ENCODE data around the gene CA5A. TPM values are rescaled to one million over a fixed set of nuclear protein-coding genes. Genes with fewer than 3 reads are reported as not detected.

CA5A gene
- total and polyA plus RNA-seq, 9 of the 15 experiments (the other 6 are each of a cell fraction or from before 2014, with no cell fraction given) = not detected

GRCh38 chr16:87849419-87850008, 86.8 kb downstream of the CA5A start:
- ATAC-seq = no peak
- peaks cover 36% of the 10 kb centered on the region for H4K20me1 ChIP-seq (replicated peaks; ENCODE audit: control insufficient read depth, insufficient read depth, low read length)
- no TSS peak for BruUV-seq (replicated peaks)
- FAIRE-seq = no peak
- H3K4me3 ChIP-seq = no peak overlapping the region
- in situ Hi-C loops (cut with MboI) = no loop called here
- H3K9me1 ChIP-seq (ENCODE audit: control insufficient read depth, insufficient read depth, low read length) = peaks cover 5% of the 10 kb centered on the region
- H3K9me3 ChIP-seq (replicated peaks; ENCODE audit: control insufficient read depth, insufficient read depth, low read depth, low read length) = no peaks in the 10 kb centered on the region
- WGBS (ENCODE audit: insufficient coverage, low coverage, missing lambda C conversion rate) = 90% methylated on average over 14 of the region's 16 CpGs
- DNase-seq (ENCODE audit: extremely low read depth in 1 of 4, low spot score in 3 of 4) = no peak
- H2AFZ ChIP-seq (ENCODE audit: low read depth, low read length) = no peak overlapping the region
- intact Hi-C loops (cut with micrococcal nuclease) = loop anchor here (2.0 kb wide), 1 partner anchor 21 kb away; no protein-coding TSS in a partner anchor
- H3K4me1 ChIP-seq (replicated peaks in 1 of 2; ENCODE audit: control insufficient read depth in 2 of 2, insufficient read depth in 2 of 2, low read length in 2 of 2) = peaks cover 19 to 82% of the 10 kb centered on the region in 2 experiments
- H3K36me3 ChIP-seq (ENCODE audit: control insufficient read depth, insufficient read depth, low read length) = peaks cover 87% of the 10 kb centered on the region
- H3K27me3 ChIP-seq (ENCODE audit: control insufficient read depth in 2 of 2, insufficient read depth in 2 of 2, low read length in 2 of 2) = no peaks in the 10 kb centered on the region
- ChIA-PET POLR2A (interaction anchor here (0.6 to 1.9 kb wide), 8 partner anchors 10 to 244 kb away, joined by 3 to 7 read pairs (median 4); no protein-coding TSS in a partner anchor), CTCF (ENCODE audit: low intra/inter-chr PET ratio) (interaction anchor here (1.4 to 3.4 kb wide), 3 partner anchors 22 to 60 kb away, joined by 5 to 31 read pairs (median 18); no protein-coding TSS in a partner anchor)
- H3K79me2 ChIP-seq (ENCODE audit: control insufficient read depth, insufficient read depth, low read length) = peaks cover 96% of the 10 kb centered on the region
- H3K9ac ChIP-seq (ENCODE audit: insufficient read depth in 1 of 2, low read depth in 2 of 2, low read length in 2 of 2) = no peak overlapping the region; a peak in 1 of 4 replicates
- H3K27ac ChIP-seq (ENCODE audit: extremely low read depth, low read depth, low read length) = no peak overlapping the region
- TF ChIP-seq CBX5 (IDR thresholded peaks at IDR 0.05; ENCODE audit: borderline replicate concordance, low read depth) = no peak
- TF ChIP-seq ZNF57 (CRISPR knock-in tag; IDR thresholded peaks at IDR 0.05) = no peak
- no peak overlapping the region for H3K4me2 ChIP-seq (ENCODE audit: insufficient read depth, low read length)

GRCh38 chr16:87848676-87849345, 87.5 kb downstream of the CA5A start:
- Histone ChIP-seq H3K9ac (ENCODE audit: insufficient read depth in 1 of 2, low read depth in 2 of 2, low read length in 2 of 2) (peak overlapping the region in 1 of 2 experiments; percentile 42; a peak in 1 of 4 replicates), H3K79me2 (ENCODE audit: control insufficient read depth, insufficient read depth, low read length) (peaks cover 97% of the 10 kb centered on the region)
- no peak for FAIRE-seq

More at GRCh38 chr16:87848676-87849345, 87.5 kb downstream of the CA5A start:
- Histone ChIP-seq H3K4me3 (no peak overlapping the region), H4K20me1 (replicated peaks; ENCODE audit: control insufficient read depth, insufficient read depth, low read length) (peaks cover 43% of the 10 kb centered on the region), H3K9me3 (replicated peaks; ENCODE audit: control insufficient read depth, insufficient read depth, low read depth, low read length) (no peaks in the 10 kb centered on the region), H2AFZ (ENCODE audit: low read depth, low read length) (no peak overlapping the region), H3K4me1 (replicated peaks in 1 of 2; ENCODE audit: control insufficient read depth in 2 of 2, insufficient read depth in 2 of 2, low read length in 2 of 2) (peaks cover 16 to 85% of the 10 kb centered on the region in 2 experiments), H3K27ac (ENCODE audit: extremely low read depth, low read depth, low read length) (no peak overlapping the region), H3K27me3 (ENCODE audit: control insufficient read depth in 2 of 2, insufficient read depth in 2 of 2, low read length in 2 of 2) (no peaks in the 10 kb centered on the region), H3K36me3 (ENCODE audit: control insufficient read depth, insufficient read depth, low read length) (peaks cover 94% of the 10 kb centered on the region), H3K9me1 (ENCODE audit: control insufficient read depth, insufficient read depth, low read length) (peaks cover 8% of the 10 kb centered on the region), H3K4me2 (ENCODE audit: insufficient read depth, low read length) (no peak overlapping the region)
- POLR2A ChIA-PET = interaction anchor here (0.6 to 2.2 kb wide), 6 partner anchors 10 to 69 kb away, joined by 3 to 12 read pairs (median 4); no protein-coding TSS in a partner anchor
- TF ChIP-seq HIVEP1 (CRISPR knock-in tag; IDR thresholded peaks at IDR 0.05) = no peak
- peak; percentile 21; the same call in 1 of the 2 replicates for TF ChIP-seq RBFOX2 (IDR thresholded peaks at IDR 0.05; ENCODE audit: low read depth, low read length)
- no peak for TF ChIP-seq CBX8 (IDR thresholded peaks at IDR 0.05; ENCODE audit: borderline replicate concordance, extremely low read depth, low read depth, low read length, poor library complexity, severe bottlenecking)
- no peak for TF ChIP-seq KDM1A (IDR thresholded peaks at IDR 0.05)
- TF ChIP-seq POLR2G (IDR thresholded peaks at IDR 0.05; ENCODE audit: low read depth, low read length) = peak; percentile 67; the same call in 1 of the 2 replicates
- DNase-seq (ENCODE audit: extremely low read depth in 1 of 4, low spot score in 3 of 4) (no peak), ATAC-seq (no peak)
- intact Hi-C loops (cut with micrococcal nuclease) = no loop called here
- CTCF ChIA-PET (ENCODE audit: low intra/inter-chr PET ratio) = interaction anchor here (2.1 to 3.4 kb wide), 2 partner anchors 23 to 60 kb away, joined by 18 to 31 read pairs; no protein-coding TSS in a partner anchor
- no TSS peak for BruUV-seq (replicated peaks)
- in situ Hi-C loops (cut with MboI) = no loop called here
- WGBS (ENCODE audit: insufficient coverage, low coverage, missing lambda C conversion rate) = 99% methylated on average over 14 of the region's 18 CpGs

Measured in K562 (cell line).